Activated CD8-positive, alpha-beta memory T cell treated with anti-CD3 and anti-CD28 coated beads, Interleukin-2, amount 50 U/mL, for 24 hours (primary cell): Measurements from ENCODE around the gene HK3.
"Not testable (repeated sequence)": the region's sequence is repeated elsewhere in the genome, so short reads cannot be mapped to it uniquely, and the experiment has no call there.

Experiments used
- DNase-seq: peaks from one replicate; pipeline ENCODE4 v3.0.0-alpha.2; 2020; ENCODE audit errors: extremely low read depth

Gene HK3

GRCh38 chr5:176882567-176882903, 16.6 kb downstream of the HK3 start:
- DNase-seq: no peak

- no peak for DNase-seq
These were observed 17.2 kb downstream of the HK3 start for GRCh38 chr5:176881816-176882566.

DNA sequence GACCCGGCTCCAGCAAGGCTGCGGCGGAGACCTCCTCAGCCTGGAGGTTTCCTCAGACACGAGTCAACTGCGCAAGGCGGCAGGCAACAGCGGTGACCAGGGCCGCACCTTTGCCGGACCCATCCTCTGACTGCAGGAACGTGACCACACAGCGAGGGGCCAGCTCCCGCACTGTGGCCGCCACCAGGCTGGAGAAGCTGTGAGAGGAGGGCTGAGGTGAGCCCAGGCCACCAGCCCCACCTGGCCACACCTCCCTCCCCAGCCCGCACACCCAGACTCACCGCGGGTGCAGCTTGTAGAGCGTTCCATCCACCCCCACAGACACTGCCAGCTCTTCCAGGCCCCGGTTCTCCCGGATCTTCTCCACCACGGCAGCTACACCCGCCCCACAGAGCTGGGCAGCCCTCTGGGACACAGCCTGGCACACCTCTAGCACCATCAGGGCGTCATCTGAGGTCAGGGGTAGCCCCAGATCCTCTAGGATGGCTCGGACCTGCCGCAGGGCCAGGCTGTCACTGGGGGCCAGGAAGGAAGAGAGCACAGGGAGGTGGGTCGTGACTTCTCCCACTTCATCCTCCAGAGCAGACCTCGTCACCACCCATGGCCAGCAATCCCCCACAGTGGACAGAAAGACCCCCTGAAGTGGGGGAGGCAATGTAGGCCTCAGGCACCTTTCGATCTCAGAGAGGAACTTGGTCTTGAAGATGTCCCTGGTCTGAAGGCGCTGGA, 18.0 kb downstream of the HK3 start:
- no peak for DNase-seq

DNA sequence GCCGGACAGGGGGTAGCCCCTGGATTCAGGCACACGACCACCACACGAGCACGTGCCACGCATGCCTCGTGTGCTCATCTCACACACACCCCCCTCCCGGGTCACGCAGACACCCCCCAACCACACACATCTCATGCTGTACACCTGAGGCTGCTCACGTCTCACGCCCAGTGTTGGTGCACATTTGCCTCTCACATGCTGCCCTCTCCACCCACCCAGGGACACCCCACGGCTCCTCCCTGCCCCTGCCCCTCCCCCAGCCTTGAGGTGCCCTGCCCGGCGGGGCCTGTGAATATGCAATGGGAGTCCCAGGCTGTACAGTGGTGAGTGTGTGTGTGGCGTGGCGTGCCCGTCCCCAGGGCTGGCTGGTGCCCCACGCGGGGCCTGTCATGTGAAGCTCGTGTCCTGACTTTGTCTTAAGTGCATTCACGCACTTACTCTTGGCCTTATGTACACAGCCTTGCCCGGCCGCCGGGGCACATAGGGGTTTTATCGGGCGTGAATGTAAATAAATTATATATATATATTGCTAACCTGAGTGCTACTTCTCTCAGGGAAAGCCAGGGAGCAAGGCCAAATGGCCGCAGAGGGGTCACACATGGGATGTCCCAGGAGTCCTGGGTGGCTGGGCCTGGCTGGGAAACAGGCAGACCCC, 18.7 kb downstream of the HK3 start:
- no peak for DNase-seq

- no peak for DNase-seq
These were observed 19.3 kb downstream of the HK3 start for GRCh38 chr5:176879663-176880361.

GRCh38 chr5:176878906-176879662, 20.1 kb downstream of the HK3 start:
- no peak for DNase-seq

GRCh38 chr5:176878463-176878862, 20.7 kb downstream of the HK3 start:
- DNase-seq: no peak

- no peak for DNase-seq
These were observed 21.3 kb downstream of the HK3 start for GRCh38 chr5:176877793-176878331.

- DNase-seq: no peak
These were observed 22.4 kb downstream of the HK3 start for GRCh38 chr5:176876506-176877431.

GRCh38 chr5:176875783-176876505, 23.2 kb downstream of the HK3 start:
- no peak for DNase-seq

DNA sequence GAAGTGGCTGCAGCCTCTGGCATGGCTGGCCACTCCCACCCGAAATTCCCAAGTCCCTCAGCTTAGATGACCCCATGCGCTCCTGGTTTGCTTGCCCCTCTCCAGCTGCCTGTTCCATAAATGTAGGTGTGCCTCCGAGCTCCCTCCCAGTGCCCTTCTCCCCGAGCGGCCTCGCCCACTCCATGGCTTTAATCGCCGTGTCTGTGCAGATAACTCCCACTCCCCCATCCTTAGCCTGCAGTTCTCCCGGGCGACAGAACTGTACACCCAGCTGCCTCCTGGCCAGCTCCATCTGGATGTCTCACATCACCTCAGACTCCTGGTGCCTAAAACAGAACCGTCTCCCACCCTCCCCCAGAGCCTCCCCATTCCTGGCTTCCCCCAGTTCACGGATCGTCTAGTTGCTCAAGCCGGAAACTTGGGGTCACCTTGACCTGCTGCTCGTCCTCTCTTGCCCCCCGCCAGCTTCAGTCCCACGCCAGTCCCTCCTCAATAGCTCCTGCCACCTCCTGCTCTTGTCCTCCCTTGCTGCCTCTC, 24.1 kb downstream of the HK3 start:
- no peak for DNase-seq

DNA sequence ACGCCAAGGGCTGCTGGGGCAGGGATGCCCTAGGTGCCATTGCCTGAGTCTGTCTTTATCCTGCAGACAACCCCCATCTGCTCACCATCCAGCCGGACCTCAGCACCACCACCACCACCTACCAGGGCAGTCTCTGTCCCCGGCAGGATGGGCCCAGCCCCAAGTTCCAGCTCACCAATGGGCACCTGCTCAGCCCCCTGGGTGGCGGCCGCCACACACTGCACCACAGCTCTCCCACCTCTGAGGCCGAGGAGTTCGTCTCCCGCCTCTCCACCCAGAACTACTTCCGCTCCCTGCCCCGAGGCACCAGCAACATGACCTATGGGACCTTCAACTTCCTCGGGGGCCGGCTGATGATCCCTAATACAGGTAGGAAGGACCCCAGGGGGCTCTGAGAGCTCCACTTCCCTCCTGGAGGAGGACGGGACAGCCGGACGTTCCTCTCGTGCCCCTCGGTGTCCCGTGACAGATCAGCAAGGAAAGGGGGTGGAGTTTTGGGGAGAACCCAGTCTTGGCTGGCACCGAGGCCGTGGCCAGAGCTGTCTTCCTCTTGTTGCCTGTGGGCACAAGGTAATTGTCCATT, 24.9 kb downstream of the HK3 start:
- no peak for DNase-seq

DNA sequence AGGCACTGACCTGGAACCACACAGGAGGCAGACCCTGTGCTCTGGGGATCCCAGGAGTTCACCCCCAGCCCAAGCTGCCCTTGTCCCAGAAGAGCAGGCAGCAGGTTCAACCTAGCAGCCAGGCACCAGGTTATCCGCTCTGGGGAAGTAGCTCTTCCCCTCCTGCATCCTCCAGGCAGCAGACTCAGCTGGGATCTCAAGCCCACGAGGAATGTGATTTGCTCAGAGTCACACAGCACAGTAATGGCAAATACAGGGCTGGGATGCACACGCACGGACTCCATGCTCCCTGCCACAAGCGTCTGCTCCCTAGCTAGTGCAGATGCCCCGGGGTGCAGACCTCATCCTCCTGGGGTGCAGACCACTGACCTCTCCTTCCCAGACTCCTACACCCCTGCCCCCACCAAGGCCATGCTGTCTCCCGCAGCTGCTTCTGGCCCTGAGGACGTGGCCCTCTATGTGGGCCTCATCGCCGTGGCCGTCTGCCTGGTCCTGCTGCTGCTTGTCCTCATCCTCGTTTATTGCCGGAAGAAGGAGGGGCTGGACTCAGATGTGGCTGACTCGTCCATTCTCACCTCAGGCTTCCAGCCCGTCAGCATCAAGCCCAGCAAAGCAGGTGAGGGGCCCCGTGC, 25.5 kb downstream of the HK3 start:
- DNase-seq: no peak

DNA sequence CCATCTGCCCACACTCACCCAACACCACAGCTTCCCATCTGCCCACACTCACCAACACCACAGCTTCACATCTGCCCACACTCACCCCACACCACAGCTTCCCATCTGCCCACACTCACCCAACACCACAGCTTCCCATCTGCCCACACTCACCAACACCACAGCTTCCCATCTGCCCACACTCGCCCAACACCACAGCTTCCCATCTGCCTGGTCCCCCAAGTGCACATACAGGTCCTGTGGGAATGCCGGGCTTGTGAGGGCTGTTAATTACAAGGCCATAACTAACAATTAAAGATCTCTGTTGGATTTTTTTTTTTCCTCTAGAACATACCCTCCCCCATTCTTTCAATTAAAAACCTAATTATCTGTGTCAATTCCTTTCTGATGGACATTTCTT, 26.1 kb downstream of the HK3 start:
- not testable (repeated sequence) for DNase-seq

DNA sequence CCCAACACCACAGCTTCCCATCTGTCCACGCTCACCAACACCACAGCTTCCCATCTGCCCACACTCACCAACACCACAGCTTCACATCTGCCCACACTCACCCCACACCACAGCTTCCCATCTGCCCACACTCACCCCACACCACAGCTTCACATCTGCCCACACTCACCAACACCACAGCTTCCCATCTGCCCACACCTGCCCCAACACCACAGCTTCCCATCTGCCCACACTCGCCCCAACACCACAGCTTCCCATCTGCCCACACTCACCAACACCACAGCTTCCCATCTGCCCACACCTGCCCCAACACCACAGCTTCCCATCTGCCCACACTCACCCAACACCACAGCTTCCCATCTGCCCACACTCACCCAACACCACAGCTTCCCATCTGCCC, 26.6 kb downstream of the HK3 start:
- DNase-seq: not testable (repeated sequence)

DNA sequence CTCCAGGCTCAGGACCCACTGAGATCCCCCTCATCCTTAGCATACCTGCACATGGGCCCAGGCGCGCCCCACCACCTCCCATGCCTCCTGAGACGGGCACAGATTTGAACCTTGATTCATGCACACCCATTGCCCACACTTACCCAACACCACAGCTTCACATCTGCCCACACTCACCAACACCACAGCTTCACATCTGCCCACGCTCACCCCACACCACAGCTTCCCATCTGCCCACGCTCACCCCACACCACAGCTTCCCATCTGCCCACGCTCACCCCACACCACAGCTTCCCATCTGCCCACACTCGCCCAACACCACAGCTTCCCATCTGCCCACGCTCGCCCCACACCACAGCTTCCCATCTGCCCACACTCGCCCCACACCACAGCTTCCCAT, 28.5 kb downstream of the HK3 start:
- DNase-seq: not testable (repeated sequence)

DNA sequence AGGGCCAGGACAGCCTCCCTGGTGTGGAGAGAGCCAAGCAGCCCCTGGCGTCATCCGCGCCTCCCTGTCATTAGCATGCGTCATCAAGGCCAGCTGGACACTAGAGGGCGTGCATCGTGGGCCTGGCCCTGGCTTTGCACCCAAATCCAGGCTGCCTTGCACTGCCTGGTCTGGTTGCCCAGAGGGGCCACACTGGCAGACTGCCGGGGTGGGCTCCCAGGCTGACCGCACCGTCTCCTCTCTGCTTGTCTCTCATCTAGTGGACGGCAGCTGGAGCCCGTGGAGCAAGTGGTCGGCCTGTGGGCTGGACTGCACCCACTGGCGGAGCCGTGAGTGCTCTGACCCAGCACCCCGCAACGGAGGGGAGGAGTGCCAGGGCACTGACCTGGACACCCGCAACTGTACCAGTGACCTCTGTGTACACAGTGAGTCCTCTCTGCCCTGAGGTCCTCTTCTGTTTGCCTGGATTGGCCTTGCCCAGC, 29.0 kb downstream of the HK3 start:
- DNase-seq: no peak

DNA sequence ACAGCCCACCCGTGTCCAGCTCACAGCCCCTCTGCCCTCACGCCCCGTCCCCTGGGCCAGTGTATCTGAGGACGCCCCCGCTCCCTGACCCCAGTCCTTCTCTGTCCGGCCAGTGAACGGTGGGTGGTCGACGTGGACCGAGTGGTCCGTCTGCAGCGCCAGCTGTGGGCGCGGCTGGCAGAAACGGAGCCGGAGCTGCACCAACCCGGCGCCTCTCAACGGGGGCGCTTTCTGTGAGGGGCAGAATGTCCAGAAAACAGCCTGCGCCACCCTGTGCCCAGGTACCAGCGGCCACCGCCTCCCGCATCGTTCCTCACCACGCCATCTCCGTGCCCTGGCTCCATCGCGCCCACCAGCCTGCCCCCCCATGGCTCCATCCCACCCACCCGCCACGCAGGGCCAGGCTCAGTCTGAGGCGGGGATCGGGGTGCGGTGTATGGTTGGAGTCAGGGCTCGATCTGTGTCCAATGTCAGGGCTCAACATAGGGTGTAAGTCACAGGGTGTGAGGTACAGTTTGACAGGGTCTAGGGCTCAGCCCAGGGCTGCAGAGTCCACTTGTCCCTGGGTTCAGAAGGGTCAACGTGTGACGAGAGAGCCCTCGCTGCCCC, 29.5 kb downstream of the HK3 start:
- DNase-seq: no peak
